GM23338 (cell line): ENCODE measurements around the gene MTCL1.

Source experiments
- CREB1 ChIP-seq: fragments of 250-450 bp; sonication (Bioruptor Pico); IDR thresholded peaks from 2 replicates; pipeline ENCODE4 v1.5.0; 2020; ENCODE audit warnings: low read depth, mild to moderate bottlenecking, moderate library complexity
- CTCF ChIP-seq, 2 experiments: fragments of 200-600 bp in 1 of 2; sonication (generic) in 1 of 2; conservative IDR thresholded peaks; 2 replicates each; pipeline versions ENCODE4 v1.5.1 to v1.6.1; 2016 to 2017; ENCODE audit warnings: antibody characterized with exemption in 2 of 2, low read depth in 2 of 2, mild to moderate bottlenecking in 2 of 2, moderate library complexity in 1 of 2
- EZH2 ChIP-seq: fragments of 200-600 bp; sonication (generic); IDR thresholded peaks from one replicate; pipeline ENCODE4 v1.8.0; 2017; ENCODE audit warnings: antibody characterized with exemption, mild to moderate bottlenecking, low read depth; ENCODE audit not compliant: unreplicated experiment
- EZH2phosphoT487 ChIP-seq: fragments of 200-600 bp; sonication (generic); IDR thresholded peaks from one replicate; pipeline ENCODE4 v1.8.1; 2018; ENCODE audit warnings: antibody characterized with exemption; ENCODE audit not compliant: unreplicated experiment
- JUNB ChIP-seq: IDR thresholded peaks from one replicate; pipeline ENCODE4 v1.6.1; 2016; ENCODE audit warnings: antibody characterized with exemption; ENCODE audit not compliant: unreplicated experiment
- POLR2AphosphoS5 ChIP-seq: IDR thresholded peaks from 2 replicates; pipeline ENCODE4 v1.6.1; 2016; ENCODE audit warnings: antibody characterized with exemption, low read depth
- REST ChIP-seq: IDR thresholded peaks from one replicate; pipeline ENCODE4 v1.6.1; 2018; ENCODE audit warnings: antibody characterized with exemption; ENCODE audit not compliant: unreplicated experiment
- TF ChIP-seq, protein P1 (sequence below): IDR thresholded peaks from 2 replicates; pipeline ENCODE4 v1.6.1; 2016; ENCODE audit warnings: antibody characterized with exemption

DNA sequence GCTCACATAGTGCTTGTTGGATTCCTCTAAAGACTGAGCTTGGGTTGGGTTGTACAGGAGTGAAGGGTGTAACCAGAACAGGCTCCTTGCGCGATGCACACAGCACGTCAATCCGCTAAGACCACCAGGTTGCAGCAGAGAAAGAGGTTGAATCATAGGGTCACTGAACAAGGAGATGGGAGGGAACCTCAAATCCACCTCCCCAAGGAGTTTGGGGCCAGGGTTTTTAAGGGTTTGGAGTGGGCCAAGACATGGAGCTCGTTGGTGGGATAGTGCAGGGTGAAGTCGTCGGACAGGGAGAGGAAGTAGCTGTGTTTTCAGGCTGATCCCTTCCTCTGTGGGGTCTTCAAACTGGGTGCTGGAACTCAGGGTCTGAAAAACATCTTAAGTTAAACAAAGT lies 20.8 kb upstream of the MTCL1 start:
- TF ChIP-seq POLR2AphosphoS5 (no peak), EZH2 (no peak), CTCF (conservative IDR thresholded peaks at IDR 0.05; ENCODE audit: low read depth in 2 of 2) (no peak), REST (no peak), EZH2phosphoT487 (no peak), JUNB (no peak), CREB1 (CRISPR knock-in tag) (no peak)
- TF ChIP-seq, protein P1, sequence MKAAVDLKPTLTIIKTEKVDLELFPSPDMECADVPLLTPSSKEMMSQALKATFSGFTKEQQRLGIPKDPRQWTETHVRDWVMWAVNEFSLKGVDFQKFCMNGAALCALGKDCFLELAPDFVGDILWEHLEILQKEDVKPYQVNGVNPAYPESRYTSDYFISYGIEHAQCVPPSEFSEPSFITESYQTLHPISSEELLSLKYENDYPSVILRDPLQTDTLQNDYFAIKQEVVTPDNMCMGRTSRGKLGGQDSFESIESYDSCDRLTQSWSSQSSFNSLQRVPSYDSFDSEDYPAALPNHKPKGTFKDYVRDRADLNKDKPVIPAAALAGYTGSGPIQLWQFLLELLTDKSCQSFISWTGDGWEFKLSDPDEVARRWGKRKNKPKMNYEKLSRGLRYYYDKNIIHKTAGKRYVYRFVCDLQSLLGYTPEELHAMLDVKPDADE = no peak
